Inflammatory macrophage (primary cell): ENCODE results near the gene SPATA9.
"Not testable (repeated sequence)": the region's sequence is repeated elsewhere in the genome, so short reads cannot be mapped to it uniquely, and the experiment has no call there.

Source experiments
- DNase-seq, 2 donors: peaks; one replicate each; pipeline ENCODE4 v3.0.0-alpha.2; 2020 to 2022

The SPATA9 gene

GRCh38 chr5:95715799-95716461 lies 33.1 kb upstream of the SPATA9 start:
- DNase-seq = no peak

- peak in 1 of 2 donors; percentile 17 for DNase-seq
These were observed 31.3 kb upstream of the SPATA9 start for GRCh38 chr5:95713960-95714710.

DNA sequence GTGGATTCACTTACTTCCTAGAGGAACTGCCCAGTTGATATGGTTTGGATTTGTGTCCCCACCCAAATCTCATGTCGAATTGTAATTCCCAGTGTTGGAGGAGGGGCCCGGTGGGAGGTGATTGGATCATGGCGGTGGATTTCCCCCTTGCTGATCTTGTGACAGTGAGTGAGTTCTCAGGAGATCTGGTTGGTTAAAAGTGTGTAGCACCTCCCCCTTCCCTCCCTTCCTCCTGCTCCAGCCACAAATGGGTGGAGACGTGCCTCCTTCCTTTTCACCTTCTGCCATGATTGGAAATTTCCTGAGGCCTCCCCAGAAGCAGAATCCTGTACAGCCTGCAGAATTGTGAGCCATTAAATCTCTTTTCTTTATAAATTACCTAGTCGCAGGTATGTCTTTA lies 30.5 kb upstream of the SPATA9 start:
- DNase-seq = not testable (repeated sequence)

DNA sequence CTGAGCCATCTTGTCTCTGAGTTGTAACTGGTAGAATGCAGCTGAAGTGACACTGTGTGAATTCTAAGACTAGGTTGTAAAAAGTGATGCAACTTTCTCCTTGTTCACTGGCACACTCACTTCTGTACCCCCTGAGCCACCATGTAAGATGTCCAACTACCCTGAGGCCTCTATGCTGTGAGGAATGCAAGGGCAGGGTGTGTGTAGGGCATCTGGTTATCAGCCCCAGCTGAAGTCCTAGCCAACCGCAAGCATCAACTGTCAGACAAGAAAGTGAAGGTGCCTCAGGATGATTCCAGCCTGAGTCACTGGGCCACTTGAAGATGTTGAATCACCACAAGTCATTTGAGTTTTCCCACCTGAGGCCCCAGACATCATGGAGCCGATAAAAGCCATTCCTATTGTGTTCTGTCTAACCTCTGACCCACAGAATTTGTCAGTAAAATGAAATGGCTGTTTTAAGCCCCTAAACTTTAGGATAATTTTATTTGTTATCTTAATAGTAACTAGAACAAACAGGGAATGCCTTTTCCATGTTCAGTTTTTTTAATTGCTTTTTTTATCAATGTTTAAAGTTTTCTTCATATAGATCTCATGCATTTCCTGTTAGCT lies 29.7 kb upstream of the SPATA9 start:
- no peak for DNase-seq

DNA sequence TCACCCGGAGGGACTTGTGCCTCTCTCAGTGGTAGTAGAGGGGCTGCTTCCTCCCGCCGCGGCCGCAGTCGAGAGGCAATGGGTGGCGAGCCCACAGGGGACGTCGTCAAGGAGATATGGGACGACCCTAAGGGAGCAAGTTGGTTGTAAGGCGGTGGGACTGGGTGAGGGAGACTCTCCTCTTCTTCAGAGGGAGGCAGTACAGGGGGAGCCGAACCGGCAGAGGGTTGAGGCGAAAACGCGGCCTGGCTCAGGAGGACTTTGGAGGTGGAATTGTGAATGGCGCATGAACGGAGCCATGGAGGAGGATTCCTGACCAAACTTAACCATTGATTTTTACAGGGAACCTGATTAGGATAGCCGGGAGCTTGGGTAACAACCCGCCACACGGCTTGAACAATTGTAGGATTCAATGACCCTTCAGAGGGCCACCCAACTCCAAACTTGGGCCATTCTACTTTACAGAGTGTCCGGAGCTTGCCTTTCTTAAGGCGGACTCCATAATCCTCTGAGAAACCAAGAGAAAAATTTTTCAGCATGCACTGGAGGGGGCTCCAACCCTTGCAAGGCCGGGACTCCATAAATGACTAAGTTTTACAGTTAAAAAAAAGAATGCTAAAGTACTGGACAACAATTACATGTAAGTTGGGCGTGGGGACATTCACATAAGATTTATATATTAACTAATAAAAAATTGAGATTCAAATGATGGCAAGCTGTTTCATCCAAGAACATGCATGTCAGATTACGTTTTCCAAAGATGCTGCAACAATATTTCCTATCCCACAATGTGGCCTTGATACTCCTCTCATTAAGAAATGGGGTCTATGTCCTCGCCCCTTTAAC lies 28.9 kb upstream of the SPATA9 start:
- DNase-seq = no peak

DNA sequence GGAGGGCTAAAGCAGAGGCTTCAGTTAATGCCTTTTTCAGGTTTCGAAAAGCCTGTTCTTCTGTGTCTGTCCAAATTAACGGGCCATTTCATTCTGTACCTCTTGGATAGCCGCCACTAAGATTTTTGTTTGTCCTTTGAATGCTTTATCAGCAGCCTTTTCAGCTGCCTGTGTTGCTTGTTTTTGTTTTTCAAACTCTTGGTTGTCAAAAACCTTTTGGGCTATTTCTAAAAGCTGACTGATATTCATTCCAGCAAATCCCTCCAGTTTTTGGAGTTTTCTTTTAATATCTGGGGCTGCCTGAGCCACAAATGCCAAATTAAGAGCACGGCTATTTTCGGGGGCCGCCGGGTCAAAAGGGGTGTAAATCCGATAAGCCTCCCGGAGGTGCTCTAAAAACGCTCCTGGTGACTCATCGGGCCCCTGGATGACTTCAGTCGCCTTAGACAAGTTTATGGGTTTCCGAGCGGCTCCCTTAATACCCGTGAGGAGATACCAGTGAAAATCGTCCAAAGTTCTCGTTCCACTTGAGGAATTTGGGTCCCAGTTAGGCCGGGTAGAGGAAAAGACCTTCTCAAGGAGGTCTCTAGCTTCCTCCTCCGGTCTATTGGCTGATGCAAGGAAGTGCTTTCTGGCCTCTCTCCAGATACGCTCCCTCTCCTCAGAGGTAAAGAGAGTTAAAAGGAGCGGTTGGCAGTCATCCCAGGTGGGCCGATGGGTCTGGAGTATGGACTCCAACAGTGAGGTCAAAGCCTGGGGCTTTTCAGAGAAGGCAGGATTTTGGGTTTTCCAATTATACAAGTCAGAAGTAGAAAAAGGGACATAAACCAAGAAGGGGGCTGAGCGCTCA lies 28.1 kb upstream of the SPATA9 start:
- not testable (repeated sequence) for DNase-seq

GRCh38 chr5:95709967-95710650 lies 27.3 kb upstream of the SPATA9 start:
- no peak for DNase-seq

DNA sequence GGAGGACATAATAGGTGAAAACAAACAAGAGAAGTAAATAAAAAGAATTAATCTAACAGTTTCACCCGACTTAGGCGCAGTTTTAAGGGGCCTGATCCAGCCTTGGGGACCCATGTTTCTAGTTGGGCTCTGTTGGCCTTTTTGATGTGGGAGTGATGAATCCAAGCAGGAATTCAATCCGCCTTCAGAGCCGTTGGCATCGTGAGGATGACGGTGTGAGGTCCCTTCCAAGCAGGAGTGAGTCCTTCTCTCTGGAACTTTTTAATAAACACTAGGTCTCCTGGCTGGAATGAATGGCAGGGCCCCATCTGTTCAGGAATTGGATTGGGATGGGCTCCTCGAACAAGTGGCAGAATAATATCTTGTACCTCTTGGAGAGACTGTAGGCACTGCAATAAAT lies 26.1 kb upstream of the SPATA9 start:
- no peak for DNase-seq

DNA sequence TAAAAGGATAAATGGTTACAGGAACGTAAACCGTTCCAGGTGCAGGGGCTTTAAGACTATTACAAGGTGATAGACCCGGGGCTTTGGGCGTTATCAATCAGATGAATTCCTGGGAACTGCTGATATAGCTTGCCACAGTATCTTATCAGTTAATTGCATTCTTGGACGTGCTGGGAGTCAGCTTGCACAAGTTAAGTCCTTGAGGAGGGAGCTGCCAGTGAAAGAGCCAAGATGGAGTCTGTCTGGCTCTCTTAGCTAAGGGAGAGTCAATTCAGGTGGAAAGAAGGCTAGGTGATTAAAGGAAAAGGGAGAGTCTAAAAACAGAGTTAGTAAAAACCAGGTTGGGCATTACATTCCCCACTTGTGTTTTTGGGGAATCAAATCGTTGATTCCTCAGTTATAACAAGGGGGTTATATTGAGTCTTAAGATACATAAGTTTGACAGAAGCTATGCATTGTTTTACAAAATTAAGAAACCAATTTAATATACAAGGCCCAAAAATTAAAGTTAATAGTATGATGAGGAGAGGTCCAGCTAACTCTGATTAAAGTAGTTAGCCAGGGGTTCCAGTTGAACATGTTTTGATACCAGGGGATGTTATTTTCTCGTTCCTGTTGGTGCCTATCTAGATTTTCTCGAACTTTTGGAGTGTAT lies 24.9 kb upstream of the SPATA9 start:
- DNase-seq = not testable (repeated sequence)

DNA sequence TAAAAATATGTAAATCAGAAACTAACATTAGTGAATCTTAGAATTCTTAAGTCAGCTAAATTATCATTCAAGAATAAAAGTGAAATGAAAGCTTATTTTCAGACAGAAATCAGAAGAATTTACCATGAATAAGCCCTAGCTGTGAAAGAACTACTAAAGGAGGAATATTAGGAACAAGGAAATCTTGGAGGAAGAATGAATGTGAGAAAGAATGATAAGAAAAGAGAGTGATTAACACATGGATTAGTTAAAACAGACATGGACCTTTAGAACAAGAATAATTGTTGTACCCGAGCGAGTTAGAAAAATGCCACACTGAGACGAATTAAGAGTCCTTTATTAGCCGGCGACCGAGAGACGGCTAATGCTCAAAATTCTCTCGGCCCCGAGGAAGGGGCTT lies 24.3 kb upstream of the SPATA9 start:
- DNase-seq = no peak

- not testable (repeated sequence) for DNase-seq
These were observed 23.4 kb upstream of the SPATA9 start for GRCh38 chr5:95706196-95706595.

- no peak for DNase-seq
These were observed 21.4 kb upstream of the SPATA9 start for GRCh38 chr5:95704150-95704549.

GRCh38 chr5:95701074-95701473 lies 18.3 kb upstream of the SPATA9 start:
- no peak for DNase-seq

- DNase-seq = no peak
These were observed 16.5 kb upstream of the SPATA9 start for GRCh38 chr5:95699337-95699736.

- DNase-seq = no peak
These were observed 15.2 kb upstream of the SPATA9 start for GRCh38 chr5:95697781-95698681.

GRCh38 chr5:95690333-95690732 lies 7.5 kb upstream of the SPATA9 start:
- DNase-seq = no peak

DNA sequence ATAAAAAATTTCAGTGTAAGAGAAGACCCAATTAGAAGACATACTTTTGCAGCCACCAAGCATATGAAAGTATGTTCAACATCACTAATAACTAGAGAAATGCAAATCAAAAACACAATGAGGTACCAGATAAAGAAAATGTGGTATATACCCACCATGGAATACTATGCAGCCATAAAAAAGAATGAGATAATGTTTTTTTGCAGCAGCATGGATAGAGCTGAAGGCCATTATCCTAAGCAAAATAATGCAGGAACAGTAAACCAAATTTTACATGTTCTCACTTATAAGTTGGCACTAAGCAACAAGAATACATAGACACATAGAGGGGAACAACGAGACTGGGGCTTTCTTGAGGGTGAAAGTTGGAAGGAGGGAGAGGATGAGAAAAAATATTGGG lies 6.9 kb upstream of the SPATA9 start:
- no peak for DNase-seq

DNA sequence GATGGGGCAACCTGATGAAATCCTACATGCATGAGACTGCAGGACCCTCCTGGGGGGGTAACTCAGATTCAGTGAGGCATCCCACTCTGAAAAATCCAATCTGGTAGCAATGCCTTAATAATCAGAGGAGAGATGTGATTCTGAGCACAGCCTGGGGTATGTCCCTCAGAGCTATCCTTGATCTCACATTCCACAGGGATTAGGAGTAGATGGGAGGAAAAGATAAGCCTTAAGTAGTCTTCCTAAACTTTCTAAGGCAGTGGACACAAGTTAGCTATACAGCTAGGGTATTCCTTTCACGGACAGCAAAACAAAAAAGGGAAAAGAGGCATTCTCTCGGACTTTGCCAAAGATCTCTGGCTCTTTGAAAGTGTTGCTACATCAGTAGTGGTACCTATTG lies 3.9 kb upstream of the SPATA9 start:
- no peak for DNase-seq

GRCh38 chr5:95684361-95684760 lies 1.6 kb upstream of the SPATA9 start:
- no peak for DNase-seq

DNA sequence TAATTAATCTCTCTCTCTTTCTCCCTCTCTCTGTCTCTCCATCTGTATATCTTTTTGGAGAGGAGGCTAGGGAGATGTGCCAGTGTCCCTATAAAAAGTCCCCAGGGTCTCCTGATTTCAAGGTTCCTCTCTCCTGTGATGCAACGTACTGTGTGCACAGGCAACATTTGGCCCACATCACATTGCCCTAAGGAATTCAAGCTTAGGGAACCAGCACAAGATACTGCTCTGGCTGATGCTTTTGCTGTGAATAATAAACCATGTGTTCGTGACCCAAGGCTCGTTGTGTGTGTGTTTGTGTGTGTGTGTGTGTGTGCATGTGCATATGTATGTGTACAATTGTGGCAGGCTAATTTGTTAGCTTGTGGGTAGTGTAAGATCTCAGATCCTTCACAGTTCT lies 9.7 kb downstream of the SPATA9 start:
- peak; percentile 7 to 8 for DNase-seq
